ENCODE measurements around the gene ZC3H7A.

- TF ChIP-seq CTCF (IDR thresholded peaks at IDR 0.05): no peak
- TF ChIP-seq POLR2A (IDR thresholded peaks at IDR 0.05): no peak
- TF ChIP-seq EP300 (IDR thresholded peaks at IDR 0.05): no peak
These were observed 22.9 kb downstream of the ZC3H7A start for GRCh38 chr16:11774065-11774626.

All from suprapubic skin (tissue), 3 donors.